Endodermal cell (in vitro differentiated cells): Measurements from ENCODE around the gene HDAC4. TPM values are rescaled to one million over a fixed set of nuclear protein-coding genes. Genes with fewer than 3 reads are reported as not detected.

Experiments used
- DNase-seq: peaks from one replicate; pipeline ENCODE4 v3.0.0-alpha.2; 2017
- H3K27ac ChIP-seq: 2 replicates; pipeline ENCODE4 v1.5.1; 2013; ENCODE audit warnings: mild to moderate bottlenecking, low read depth, low read length, moderate library complexity
- H3K27me3 ChIP-seq: 2 replicates; pipeline ENCODE4 v1.6.1; 2013; ENCODE audit warnings: mild to moderate bottlenecking, low read length, moderate library complexity; ENCODE audit not compliant: insufficient read depth, control insufficient read depth, poor library complexity, severe bottlenecking
- H3K36me3 ChIP-seq: 2 replicates; pipeline ENCODE4 v1.7.0; 2013; ENCODE audit warnings: mild to moderate bottlenecking, low read length, moderate library complexity; ENCODE audit not compliant: control insufficient read depth, insufficient read depth
- H3K4me1 ChIP-seq: one replicate; pipeline ENCODE4 v1.7.0; 2013; ENCODE audit warnings: low read length; ENCODE audit not compliant: control insufficient read depth, insufficient read depth
- H3K4me3 ChIP-seq: 2 replicates; pipeline ENCODE4 v1.5.1; 2013; ENCODE audit warnings: mild to moderate bottlenecking, low read length, moderate library complexity
- H3K9ac ChIP-seq: 2 replicates; pipeline ENCODE4 v1.6.1; 2013; ENCODE audit warnings: mild to moderate bottlenecking, low read length, moderate library complexity; ENCODE audit not compliant: poor library complexity, severe bottlenecking; ENCODE audit errors: extremely low read depth
- H3K9me3 ChIP-seq: 2 replicates; pipeline ENCODE4 v1.6.1; 2013; ENCODE audit warnings: mild to moderate bottlenecking, low read length, moderate library complexity; ENCODE audit not compliant: control insufficient read depth
- H3K27ac Mint-ChIP-seq: 2 replicates; pipeline ENCODE4 v1.8.0; 2020; ENCODE audit warnings: mixed read lengths
- H3K27me3 Mint-ChIP-seq: 2 replicates; pipeline ENCODE4 v1.8.0; 2021; ENCODE audit warnings: mild to moderate bottlenecking, mixed read lengths; ENCODE audit not compliant: insufficient read depth
- H3K36me3 Mint-ChIP-seq: 2 replicates; pipeline ENCODE4 v1.8.0; 2020; ENCODE audit warnings: low read depth, mixed read lengths
- H3K4me1 Mint-ChIP-seq: 2 replicates; pipeline ENCODE4 v1.8.0; 2020; ENCODE audit warnings: mixed read lengths
- H3K4me3 Mint-ChIP-seq: 2 replicates; pipeline ENCODE4 v1.8.0; 2020; ENCODE audit warnings: mild to moderate bottlenecking, moderate library complexity, mixed read lengths
- H3K9me3 Mint-ChIP-seq: 2 replicates; pipeline ENCODE4 v1.8.0; 2020; ENCODE audit warnings: mild to moderate bottlenecking, mixed read lengths
- CTCF ChIP-seq: fragments of 200-600 bp; sonication (generic); conservative IDR thresholded peaks from 2 replicates; pipeline ENCODE4 v1.5.0; 2021; ENCODE audit warnings: antibody characterized with exemption, mild to moderate bottlenecking
- WGBS, 2 experiments: methylation state at CpG; one replicate each; pipeline versions ENCODE4 v1.1.5 to v1.1.7; 2013; ENCODE audit warnings: missing lambda C conversion rate in 2 of 2, mixed read lengths in 1 of 2; ENCODE audit not compliant: insufficient coverage in 1 of 2, insufficient read length in 1 of 2; 5-methylcytosine and 5-hydroxymethylcytosine counted together
- total RNA-seq, 2 donors: library from RNA; stranded (reverse); fragmentation: NEBNext Ultra II Directional in 1 of 2; extraction: Animal tissue kit (Norgen Biotek cat#: 25700) in 1 of 2; gene quantifications; 2 replicates in 1 of 2; 3 replicates in 1 of 2; pipeline ENCODE4 v1.2.1, GENCODE V29; 2021

Gene HDAC4
- total RNA-seq, 2 donors from 2014 or later = 45.7 to 51.2 TPM

- no peak overlapping the region for H3K9ac ChIP-seq
- H3K9me3 ChIP-seq = no peaks in the 10 kb centered on the region
- H3K36me3 Mint-ChIP-seq = no peaks in the 10 kb centered on the region
- peak; percentile 33 for DNase-seq
- H3K4me3 ChIP-seq = no peak overlapping the region
- no peaks in the 10 kb centered on the region for H3K36me3 ChIP-seq
- peaks cover 5% of the 10 kb centered on the region for H3K4me1 ChIP-seq
- peaks cover 8% of the 10 kb centered on the region for H3K4me1 Mint-ChIP-seq
- no peaks in the 10 kb centered on the region for H3K27me3 ChIP-seq
- H3K27me3 Mint-ChIP-seq = no peaks in the 10 kb centered on the region
- H3K27ac Mint-ChIP-seq = no peak overlapping the region
- H3K9me3 Mint-ChIP-seq = no peaks in the 10 kb centered on the region
- WGBS, 2 experiments = 93 to 97% methylated on average over 13 to 15 of the region's 15 CpGs
- H3K4me3 Mint-ChIP-seq = no peak overlapping the region
- no peak for TF ChIP-seq CTCF
- H3K27ac ChIP-seq = peak overlapping the region; percentile 84
These were observed 160.4 kb downstream of the HDAC4 start for GRCh38 chr2:239240414-239240881.

GRCh38 chr2:239239607-239240413, 161.0 kb downstream of the HDAC4 start:
- no peak for TF ChIP-seq CTCF
- no peaks in the 10 kb centered on the region for H3K27me3 ChIP-seq
- H3K4me1 ChIP-seq = peaks cover 5% of the 10 kb centered on the region
- Mint-ChIP-seq H3K36me3 (no peaks in the 10 kb centered on the region), H3K4me3 (no peak overlapping the region), H3K4me1 (peaks cover 13% of the 10 kb centered on the region), H3K9me3 (no peaks in the 10 kb centered on the region), H3K27ac (peak overlapping the region; percentile 70), H3K27me3 (no peaks in the 10 kb centered on the region)
- H3K27ac ChIP-seq = peak overlapping the region; percentile 84
- H3K4me3 ChIP-seq = no peak overlapping the region
- 92 to 93% methylated on average over 22 to 29 of the region's 29 CpGs for WGBS, 2 experiments
- no peaks in the 10 kb centered on the region for H3K9me3 ChIP-seq
- H3K36me3 ChIP-seq = no peaks in the 10 kb centered on the region
- peak; percentile 41 for DNase-seq
- H3K9ac ChIP-seq = no peak overlapping the region

GRCh38 chr2:239238839-239239606, 161.8 kb downstream of the HDAC4 start:
- Mint-ChIP-seq H3K9me3 (no peaks in the 10 kb centered on the region), H3K4me1 (peaks cover 21% of the 10 kb centered on the region), H3K27ac (no peak overlapping the region), H3K4me3 (no peak overlapping the region), H3K27me3 (no peaks in the 10 kb centered on the region), H3K36me3 (no peaks in the 10 kb centered on the region)
- DNase-seq = peak; percentile 38
- no peak for TF ChIP-seq CTCF
- peaks cover 12% of the 10 kb centered on the region for H3K4me1 ChIP-seq
- no peak overlapping the region for H3K4me3 ChIP-seq
- H3K9me3 ChIP-seq = no peaks in the 10 kb centered on the region
- 93 to 97% methylated on average over 9 to 15 of the region's 15 CpGs for WGBS, 2 experiments
- no peaks in the 10 kb centered on the region for H3K27me3 ChIP-seq
- H3K9ac ChIP-seq = no peak overlapping the region
- H3K36me3 ChIP-seq = no peaks in the 10 kb centered on the region
- peak overlapping the region; percentile 84 for H3K27ac ChIP-seq
